ENCODE measurements around the gene SCIN. TPM values are rescaled to one million over a fixed set of nuclear protein-coding genes. Genes with fewer than 3 reads are reported as not detected.

SCIN gene
- total RNA-seq, 1 experiment from 2014 or later, result 0.22 TPM

DNA sequence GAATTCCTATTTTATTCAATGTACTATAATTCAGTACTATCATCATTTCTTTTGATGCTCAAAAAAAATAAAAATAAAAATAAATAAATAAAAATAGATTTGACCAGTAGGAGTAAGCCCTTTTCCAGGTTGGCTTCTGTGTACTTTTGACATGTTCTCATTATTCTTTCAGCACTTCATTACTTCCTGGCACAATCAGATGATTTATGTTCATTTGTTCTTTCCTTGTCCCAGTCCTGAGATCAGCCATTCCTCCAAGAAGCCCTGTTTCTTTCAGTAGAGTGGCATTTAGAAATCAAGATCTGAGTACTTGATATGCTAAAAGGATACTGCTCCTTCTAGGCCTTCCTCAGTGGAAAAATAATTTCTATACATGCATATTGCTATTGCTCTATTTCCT lies 137.8 kb downstream of the SCIN start:
- Histone ChIP-seq H3K9me2 (ENCODE audit: insufficient read depth) (no peaks in the 10 kb centered on the region), H3K27ac (ENCODE audit: low read depth, low read length) (no peak overlapping the region), H4K20me1 (ENCODE audit: insufficient read depth) (no peaks in the 10 kb centered on the region), H3K4me1 (ENCODE audit: control insufficient read depth in 1 of 2, insufficient read depth in 2 of 2, low read length in 2 of 2) (peaks cover 25 to 26% of the 10 kb centered on the region in 2 experiments), H3K9ac (ENCODE audit: low read length) (no peak overlapping the region), H3K79me2 (ENCODE audit: insufficient read depth, low read length) (no peaks in the 10 kb centered on the region), H3K27me3 (ENCODE audit: insufficient read depth, low read length) (no peaks in the 10 kb centered on the region), H3K4me2 (ENCODE audit: low read length) (no peak overlapping the region), H3K36me3 (ENCODE audit: control insufficient read depth in 1 of 2, insufficient read depth in 2 of 2, low read length in 2 of 2) (no peaks in the 10 kb centered on the region), H3K4me3 (replicated peaks in 1 of 2; ENCODE audit: low read depth in 1 of 2, low read length in 2 of 2) (no peak overlapping the region), H2AFZ (ENCODE audit: low read depth, low read length, poor library complexity, severe bottlenecking) (no peak overlapping the region), H3K9me3 (ENCODE audit: control insufficient read depth in 1 of 2, insufficient read depth in 1 of 2, low read depth in 1 of 2, low read length in 2 of 2) (no peaks in the 10 kb centered on the region)
- DNase-seq (ENCODE audit: low read depth, low spot score), result no peak
- ChIA-PET CTCF (no interaction called here), RAD21 (ENCODE audit: low non-redundant PET in 1 of 2, low total read pairs in 2 of 2, uncharacterized antibody in 2 of 2, unreplicated experiment in 2 of 2) (no interaction called here), POLR2A (no interaction called here)
- BruUV-seq (replicated peaks), result no TSS peak
- TF ChIP-seq EZH2phosphoT487 (IDR thresholded peaks at IDR 0.05; ENCODE audit: borderline replicate concordance), result no peak
- TF ChIP-seq, protein P1, sequence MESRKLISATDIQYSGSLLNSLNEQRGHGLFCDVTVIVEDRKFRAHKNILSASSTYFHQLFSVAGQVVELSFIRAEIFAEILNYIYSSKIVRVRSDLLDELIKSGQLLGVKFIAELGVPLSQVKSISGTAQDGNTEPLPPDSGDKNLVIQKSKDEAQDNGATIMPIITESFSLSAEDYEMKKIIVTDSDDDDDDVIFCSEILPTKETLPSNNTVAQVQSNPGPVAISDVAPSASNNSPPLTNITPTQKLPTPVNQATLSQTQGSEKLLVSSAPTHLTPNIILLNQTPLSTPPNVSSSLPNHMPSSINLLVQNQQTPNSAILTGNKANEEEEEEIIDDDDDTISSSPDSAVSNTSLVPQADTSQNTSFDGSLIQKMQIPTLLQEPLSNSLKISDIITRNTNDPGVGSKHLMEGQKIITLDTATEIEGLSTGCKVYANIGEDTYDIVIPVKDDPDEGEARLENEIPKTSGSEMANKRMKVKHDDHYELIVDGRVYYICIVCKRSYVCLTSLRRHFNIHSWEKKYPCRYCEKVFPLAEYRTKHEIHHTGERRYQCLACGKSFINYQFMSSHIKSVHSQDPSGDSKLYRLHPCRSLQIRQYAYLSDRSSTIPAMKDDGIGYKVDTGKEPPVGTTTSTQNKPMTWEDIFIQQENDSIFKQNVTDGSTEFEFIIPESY (IDR thresholded peaks at IDR 0.05; ENCODE audit: extremely low read depth, insufficient replicate concordance, low read length), result no peak
- TF ChIP-seq ZFX (IDR thresholded peaks at IDR 0.05), result no peak
- TF ChIP-seq EGR1 (IDR thresholded peaks at IDR 0.05; ENCODE audit: low read depth), result no peak
- TF ChIP-seq, protein P2, sequence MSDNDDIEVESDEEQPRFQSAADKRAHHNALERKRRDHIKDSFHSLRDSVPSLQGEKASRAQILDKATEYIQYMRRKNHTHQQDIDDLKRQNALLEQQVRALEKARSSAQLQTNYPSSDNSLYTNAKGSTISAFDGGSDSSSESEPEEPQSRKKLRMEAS (IDR thresholded peaks at IDR 0.05), result no peak
- TF ChIP-seq, protein P3, sequence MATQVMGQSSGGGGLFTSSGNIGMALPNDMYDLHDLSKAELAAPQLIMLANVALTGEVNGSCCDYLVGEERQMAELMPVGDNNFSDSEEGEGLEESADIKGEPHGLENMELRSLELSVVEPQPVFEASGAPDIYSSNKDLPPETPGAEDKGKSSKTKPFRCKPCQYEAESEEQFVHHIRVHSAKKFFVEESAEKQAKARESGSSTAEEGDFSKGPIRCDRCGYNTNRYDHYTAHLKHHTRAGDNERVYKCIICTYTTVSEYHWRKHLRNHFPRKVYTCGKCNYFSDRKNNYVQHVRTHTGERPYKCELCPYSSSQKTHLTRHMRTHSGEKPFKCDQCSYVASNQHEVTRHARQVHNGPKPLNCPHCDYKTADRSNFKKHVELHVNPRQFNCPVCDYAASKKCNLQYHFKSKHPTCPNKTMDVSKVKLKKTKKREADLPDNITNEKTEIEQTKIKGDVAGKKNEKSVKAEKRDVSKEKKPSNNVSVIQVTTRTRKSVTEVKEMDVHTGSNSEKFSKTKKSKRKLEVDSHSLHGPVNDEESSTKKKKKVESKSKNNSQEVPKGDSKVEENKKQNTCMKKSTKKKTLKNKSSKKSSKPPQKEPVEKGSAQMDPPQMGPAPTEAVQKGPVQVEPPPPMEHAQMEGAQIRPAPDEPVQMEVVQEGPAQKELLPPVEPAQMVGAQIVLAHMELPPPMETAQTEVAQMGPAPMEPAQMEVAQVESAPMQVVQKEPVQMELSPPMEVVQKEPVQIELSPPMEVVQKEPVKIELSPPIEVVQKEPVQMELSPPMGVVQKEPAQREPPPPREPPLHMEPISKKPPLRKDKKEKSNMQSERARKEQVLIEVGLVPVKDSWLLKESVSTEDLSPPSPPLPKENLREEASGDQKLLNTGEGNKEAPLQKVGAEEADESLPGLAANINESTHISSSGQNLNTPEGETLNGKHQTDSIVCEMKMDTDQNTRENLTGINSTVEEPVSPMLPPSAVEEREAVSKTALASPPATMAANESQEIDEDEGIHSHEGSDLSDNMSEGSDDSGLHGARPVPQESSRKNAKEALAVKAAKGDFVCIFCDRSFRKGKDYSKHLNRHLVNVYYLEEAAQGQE (IDR thresholded peaks at IDR 0.05; ENCODE audit: low read depth), result no peak
- no peak for ATAC-seq
- intact Hi-C loops (cut with micrococcal nuclease), result no loop called here

Other genes starting within 250 kb of the SCIN start
- 13.7 TPM for gene VWDE, start 166.9 kb upstream of the SCIN start, total RNA-seq (2021; ENCODE audit: unreplicated experiment)
- gene ARL4A, start 116.9 kb downstream of the SCIN start, total RNA-seq (2021; ENCODE audit: unreplicated experiment), result 44.6 TPM

Measured in HCT116 (cell line).